Measurements from ENCODE around the gene CNGB1. TPM values are rescaled to one million over a fixed set of nuclear protein-coding genes. Genes with fewer than 3 reads are reported as not detected.

CNGB1 gene
- polyA plus RNA-seq, 1 of the 3 experiments (the other 2 are of a cell fraction): 0.05 TPM

- Histone ChIP-seq H3K4me1 (ENCODE audit: control insufficient read depth in 1 of 2, insufficient read depth in 2 of 2, low read depth in 1 of 2, low read length in 1 of 2) (peaks cover 8 to 10% of the 10 kb centered on the region in 2 experiments; a peak in 2 of 4 replicates), H3K27ac (ENCODE audit: low read depth in 2 of 2, low read length in 1 of 2) (no peak overlapping the region), H4K20me1 (ENCODE audit: insufficient read depth) (no peaks in the 10 kb centered on the region), H3K36me3 (replicated peaks in 1 of 2; ENCODE audit: control insufficient read depth in 1 of 2, insufficient read depth in 2 of 2, low read length in 1 of 2) (no peaks in the 10 kb centered on the region), H3K9me3 (no peaks in the 10 kb centered on the region), H3K4me2 (no peak overlapping the region), H3K9ac (no peak overlapping the region), H3K27me3 (ENCODE audit: insufficient read depth) (peaks cover 5% of the 10 kb centered on the region; the same call in 1 of the 2 replicates), H2AFZ (ENCODE audit: low read depth) (no peak overlapping the region), H3K9me2 (no peaks in the 10 kb centered on the region), H3K79me2 (ENCODE audit: insufficient read depth) (no peaks in the 10 kb centered on the region), H3K4me3 (ENCODE audit: low read depth in 2 of 2, low read length in 1 of 2) (no peak overlapping the region), H3F3A (replicated peaks; ENCODE audit: insufficient read depth) (no peaks in the 10 kb centered on the region)
- POLR2A ChIA-PET: no interaction called here
- no peak for TF ChIP-seq FOXM1 (IDR thresholded peaks at IDR 0.05; ENCODE audit: low read depth)
- no peak for TF ChIP-seq POLR2AphosphoS5 (IDR thresholded peaks at IDR 0.05; ENCODE audit: low read depth, low read length)
- TF ChIP-seq, protein P1, sequence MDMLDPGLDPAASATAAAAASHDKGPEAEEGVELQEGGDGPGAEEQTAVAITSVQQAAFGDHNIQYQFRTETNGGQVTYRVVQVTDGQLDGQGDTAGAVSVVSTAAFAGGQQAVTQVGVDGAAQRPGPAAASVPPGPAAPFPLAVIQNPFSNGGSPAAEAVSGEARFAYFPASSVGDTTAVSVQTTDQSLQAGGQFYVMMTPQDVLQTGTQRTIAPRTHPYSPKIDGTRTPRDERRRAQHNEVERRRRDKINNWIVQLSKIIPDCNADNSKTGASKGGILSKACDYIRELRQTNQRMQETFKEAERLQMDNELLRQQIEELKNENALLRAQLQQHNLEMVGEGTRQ (IDR thresholded peaks at IDR 0.05; ENCODE audit: borderline replicate concordance, low read depth, low read length): no peak
- TF ChIP-seq ELF1 (IDR thresholded peaks at IDR 0.05): no peak
- no peak for DNase-seq
- WGBS (ENCODE audit: low lambda C conversion rate): 77% methylated on average over 4 of the region's 4 CpGs
- CTCF ChIA-PET: interaction anchor here (0.5 to 7.1 kb wide), 8 partner anchors 10 to 773 kb away, joined by 3 to 51 read pairs (median 3); partner anchors contain the start of genes USB1 and ZNF319
These were observed 81.4 kb downstream of the CNGB1 start for GRCh38 chr16:57889522-57889921.

DNA sequence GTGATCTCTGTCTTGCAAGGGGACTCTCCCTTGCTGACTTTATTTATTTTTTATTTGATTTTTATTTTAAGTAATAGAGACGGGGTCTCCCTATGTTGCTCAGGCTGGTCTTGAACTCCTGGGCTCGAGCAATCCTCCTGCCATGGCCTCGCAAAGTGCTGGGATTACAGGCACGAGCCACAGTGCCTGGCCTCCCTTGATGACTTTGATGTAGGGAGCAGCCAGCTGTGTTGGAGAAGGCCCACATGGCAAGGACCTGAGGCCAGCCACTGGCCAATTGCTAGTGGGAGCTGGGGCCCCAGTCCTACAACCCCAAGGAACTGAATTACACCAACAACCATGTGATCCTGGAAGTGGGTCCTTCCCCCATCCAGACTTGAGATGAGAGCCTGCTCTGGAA lies 81.8 kb downstream of the CNGB1 start:
- Histone ChIP-seq H3K27ac (ENCODE audit: low read depth in 2 of 2, low read length in 1 of 2) (no peak overlapping the region), H2AFZ (ENCODE audit: low read depth) (no peak overlapping the region), H3K4me3 (ENCODE audit: low read depth in 2 of 2, low read length in 1 of 2) (no peak overlapping the region), H4K20me1 (ENCODE audit: insufficient read depth) (no peaks in the 10 kb centered on the region), H3K9me2 (no peaks in the 10 kb centered on the region), H3K36me3 (replicated peaks in 1 of 2; ENCODE audit: control insufficient read depth in 1 of 2, insufficient read depth in 2 of 2, low read length in 1 of 2) (no peaks in the 10 kb centered on the region), H3K9ac (no peak overlapping the region), H3K9me3 (no peaks in the 10 kb centered on the region), H3K4me2 (no peak overlapping the region), H3K79me2 (ENCODE audit: insufficient read depth) (no peaks in the 10 kb centered on the region), H3F3A (replicated peaks; ENCODE audit: insufficient read depth) (no peaks in the 10 kb centered on the region), H3K27me3 (ENCODE audit: insufficient read depth) (peaks cover 5% of the 10 kb centered on the region; the same call in 1 of the 2 replicates), H3K4me1 (ENCODE audit: control insufficient read depth in 1 of 2, insufficient read depth in 2 of 2, low read depth in 1 of 2, low read length in 1 of 2) (peaks cover 8 to 10% of the 10 kb centered on the region in 2 experiments; a peak in 2 of 4 replicates)
- CTCF ChIA-PET: interaction anchor here (0.5 to 7.1 kb wide), 7 partner anchors 10 to 448 kb away, joined by 3 to 51 read pairs (median 5); partner anchors contain the start of genes USB1 and ZNF319
- 78% methylated on average over 4 of the region's 4 CpGs for WGBS (ENCODE audit: low lambda C conversion rate)
- no peak for DNase-seq
- POLR2A ChIA-PET: no interaction called here
- no peak for TF ChIP-seq RAD21 (IDR thresholded peaks at IDR 0.05; ENCODE audit: low read length)
- TF ChIP-seq, protein P2, sequence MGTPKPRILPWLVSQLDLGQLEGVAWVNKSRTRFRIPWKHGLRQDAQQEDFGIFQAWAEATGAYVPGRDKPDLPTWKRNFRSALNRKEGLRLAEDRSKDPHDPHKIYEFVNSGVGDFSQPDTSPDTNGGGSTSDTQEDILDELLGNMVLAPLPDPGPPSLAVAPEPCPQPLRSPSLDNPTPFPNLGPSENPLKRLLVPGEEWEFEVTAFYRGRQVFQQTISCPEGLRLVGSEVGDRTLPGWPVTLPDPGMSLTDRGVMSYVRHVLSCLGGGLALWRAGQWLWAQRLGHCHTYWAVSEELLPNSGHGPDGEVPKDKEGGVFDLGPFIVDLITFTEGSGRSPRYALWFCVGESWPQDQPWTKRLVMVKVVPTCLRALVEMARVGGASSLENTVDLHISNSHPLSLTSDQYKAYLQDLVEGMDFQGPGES (IDR thresholded peaks at IDR 0.05; ENCODE audit: low read depth, low read length): no peak
- TF ChIP-seq, protein P3, sequence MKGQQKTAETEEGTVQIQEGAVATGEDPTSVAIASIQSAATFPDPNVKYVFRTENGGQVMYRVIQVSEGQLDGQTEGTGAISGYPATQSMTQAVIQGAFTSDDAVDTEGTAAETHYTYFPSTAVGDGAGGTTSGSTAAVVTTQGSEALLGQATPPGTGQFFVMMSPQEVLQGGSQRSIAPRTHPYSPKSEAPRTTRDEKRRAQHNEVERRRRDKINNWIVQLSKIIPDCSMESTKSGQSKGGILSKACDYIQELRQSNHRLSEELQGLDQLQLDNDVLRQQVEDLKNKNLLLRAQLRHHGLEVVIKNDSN (IDR thresholded peaks at IDR 0.05; ENCODE audit: borderline replicate concordance, low read depth): no peak
- no peak for TF ChIP-seq CTCF (IDR thresholded peaks at IDR 0.05)
- no peak for TF ChIP-seq FOXJ3 (CRISPR knock-in tag; IDR thresholded peaks at IDR 0.05)
- no peak for TF ChIP-seq NFIC (IDR thresholded peaks at IDR 0.05; ENCODE audit: borderline replicate concordance)
- TF ChIP-seq TAF1 (IDR thresholded peaks at IDR 0.05; ENCODE audit: borderline replicate concordance, low read depth, low read length): no peak
- TF ChIP-seq TEAD4 (IDR thresholded peaks at IDR 0.05; ENCODE audit: borderline replicate concordance, insufficient read depth): no peak
- TF ChIP-seq GABPA (IDR thresholded peaks at IDR 0.05; ENCODE audit: low read depth): no peak
- no peak for TF ChIP-seq NRF1 (IDR thresholded peaks at IDR 0.05; ENCODE audit: low read depth, low read length)
- TF ChIP-seq CHD2 (IDR thresholded peaks at IDR 0.05; ENCODE audit: low read length, partially characterized antibody): no peak
- no peak for TF ChIP-seq FOSL2 (IDR thresholded peaks at IDR 0.05; ENCODE audit: borderline replicate concordance, low read depth)
- TF ChIP-seq RCOR1 (IDR thresholded peaks at IDR 0.05; ENCODE audit: low read length): no peak
- TF ChIP-seq MEF2A (IDR thresholded peaks at IDR 0.05; ENCODE audit: borderline replicate concordance, low read depth): no peak
- TF ChIP-seq JUND (IDR thresholded peaks at IDR 0.05): no peak
- TF ChIP-seq, protein P4, sequence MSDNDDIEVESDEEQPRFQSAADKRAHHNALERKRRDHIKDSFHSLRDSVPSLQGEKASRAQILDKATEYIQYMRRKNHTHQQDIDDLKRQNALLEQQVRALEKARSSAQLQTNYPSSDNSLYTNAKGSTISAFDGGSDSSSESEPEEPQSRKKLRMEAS (IDR thresholded peaks at IDR 0.05; ENCODE audit: low read depth): no peak
- no peak for TF ChIP-seq FOXM1 (IDR thresholded peaks at IDR 0.05; ENCODE audit: low read depth)
- no peak for TF ChIP-seq MXI1 (IDR thresholded peaks at IDR 0.05; ENCODE audit: low read depth, low read length)
- no peak for TF ChIP-seq TCF12 (IDR thresholded peaks at IDR 0.05)
- no peak for TF ChIP-seq PBX3 (IDR thresholded peaks at IDR 0.05)

Measured in SK-N-SH (cell line).